Measurements from ENCODE around the gene DIRAS1.
A peak's percentile ranks its signal among the peaks of the same experiment; 100 is the strongest.

Gene DIRAS1

DNA sequence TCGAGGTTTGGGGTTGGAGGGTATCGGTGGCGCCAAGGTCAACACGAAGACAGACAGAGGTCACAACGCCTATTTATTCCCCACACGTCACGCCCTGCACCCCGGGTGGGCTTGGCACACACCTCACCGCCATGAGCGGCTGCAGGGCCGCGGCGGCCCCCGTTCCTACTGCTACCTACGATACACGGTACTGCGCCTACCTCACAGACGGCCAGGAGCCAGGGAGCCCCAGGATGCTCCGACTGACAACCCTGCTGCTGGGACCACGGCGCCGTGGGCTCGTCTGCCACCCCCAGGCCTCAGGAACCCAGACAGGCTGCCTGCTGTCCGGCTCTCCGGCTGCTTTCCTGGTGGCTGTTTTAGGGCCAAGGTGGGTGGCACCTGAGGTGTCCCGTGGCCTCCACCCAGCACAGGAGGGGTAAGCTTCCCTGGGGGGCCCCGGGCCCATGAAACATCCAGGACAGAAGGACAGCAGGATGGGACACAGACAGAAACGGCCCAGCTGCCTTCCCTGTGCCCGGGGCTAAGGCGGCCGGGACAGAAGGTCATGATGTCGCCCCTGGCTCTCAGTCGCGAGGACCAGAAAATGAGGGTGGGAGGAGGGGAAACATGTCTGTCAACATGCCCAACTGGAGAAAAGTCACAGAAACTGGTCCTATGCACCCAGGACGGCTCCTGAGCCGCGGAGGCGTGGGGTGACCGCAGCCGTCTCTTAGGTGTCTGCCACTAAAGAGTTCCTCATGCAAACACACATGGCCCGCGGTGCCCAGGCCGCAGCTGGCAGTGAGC, 33.7 kb upstream of the DIRAS1 start:
- no peak for DNase-seq

DNA sequence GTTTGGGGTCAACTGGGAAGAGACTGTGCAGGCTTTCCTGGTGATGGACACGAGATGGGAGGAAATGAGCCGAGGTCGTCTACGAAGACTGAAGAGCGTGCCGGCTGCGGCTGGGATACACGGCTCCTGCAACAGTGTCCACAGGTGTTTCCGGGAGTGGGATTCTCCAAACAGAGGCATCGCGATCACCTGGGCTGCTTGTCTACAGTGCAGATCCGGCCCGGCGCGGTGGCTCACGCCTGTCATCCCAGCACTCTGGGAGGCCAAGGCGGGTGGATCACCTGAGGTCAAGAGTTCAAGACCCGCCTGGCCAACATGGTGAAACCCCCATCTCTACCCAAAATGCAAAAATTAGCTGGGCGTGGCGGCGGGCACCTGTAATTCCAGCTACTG, 30.3 kb upstream of the DIRAS1 start:
- DNase-seq: no peak

DNA sequence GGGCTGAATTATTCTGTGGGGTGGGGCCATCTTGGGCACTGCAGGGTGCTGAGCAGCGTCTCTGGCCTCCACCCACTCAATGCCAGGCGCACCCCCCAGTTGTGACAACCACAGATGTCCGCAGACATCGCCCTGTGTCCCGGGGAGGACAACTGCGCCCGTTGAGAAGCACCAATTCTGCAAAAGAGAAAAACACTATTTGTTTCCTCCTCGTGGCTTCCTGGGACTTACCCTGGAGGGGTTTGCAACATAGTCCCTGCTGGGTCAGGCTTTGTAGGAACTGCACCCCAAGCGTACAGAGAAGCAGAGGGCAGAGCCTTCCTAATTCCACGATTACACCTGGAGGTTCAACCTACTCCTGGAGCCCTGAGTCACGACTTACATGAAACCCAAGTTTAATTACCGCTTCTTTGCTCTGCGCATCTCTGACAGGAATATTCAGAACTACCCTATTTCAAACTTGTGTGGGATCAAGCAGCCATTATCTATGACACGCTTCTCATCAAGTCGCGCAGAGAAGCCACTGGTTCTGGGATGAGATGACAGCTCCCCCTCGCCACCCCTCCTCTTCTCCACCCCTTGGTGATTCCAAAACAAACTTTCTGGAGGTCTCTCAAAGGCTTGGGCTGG, 29.8 kb upstream of the DIRAS1 start:
- DNase-seq: no peak

DNA sequence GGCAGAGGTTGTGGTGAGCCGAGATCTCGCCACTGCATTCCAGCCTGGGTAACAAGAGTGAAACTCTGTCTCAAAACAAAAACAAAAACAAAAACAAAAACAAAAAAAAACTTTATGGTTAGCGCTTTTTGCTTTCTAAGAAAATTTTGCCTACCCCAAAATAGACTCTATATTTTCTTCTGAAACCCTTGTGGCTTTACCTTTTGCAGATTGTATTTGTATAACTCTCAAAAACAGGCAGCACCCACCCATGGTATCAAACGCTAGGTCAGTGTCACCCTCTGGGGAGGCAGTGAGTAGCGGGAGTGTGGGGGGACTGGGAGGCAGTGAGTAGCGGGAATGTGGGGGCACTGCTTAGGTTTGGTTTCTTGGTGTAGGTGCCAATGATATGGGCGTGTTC, 26.2 kb upstream of the DIRAS1 start:
- DNase-seq: no peak

DNA sequence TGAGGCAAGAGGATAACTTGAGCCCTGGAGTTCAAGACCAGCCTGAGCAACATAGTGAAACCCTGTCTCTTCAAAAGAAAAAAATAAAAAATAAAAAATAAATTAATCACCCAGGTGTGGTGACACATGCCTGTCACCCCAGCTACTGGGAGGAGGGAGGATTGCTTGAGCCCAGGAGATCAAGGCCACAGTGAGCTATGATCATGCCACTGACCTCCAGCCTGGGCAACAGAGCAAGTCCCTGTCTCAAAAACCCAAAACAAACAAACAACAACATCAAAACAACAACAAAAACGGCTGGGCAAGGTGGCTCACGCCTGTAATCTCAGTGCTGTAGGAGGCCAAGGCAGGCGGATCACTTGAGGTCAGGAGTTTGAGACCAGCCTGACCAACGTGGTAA, 22.9 kb upstream of the DIRAS1 start:
- no peak for DNase-seq

DNA sequence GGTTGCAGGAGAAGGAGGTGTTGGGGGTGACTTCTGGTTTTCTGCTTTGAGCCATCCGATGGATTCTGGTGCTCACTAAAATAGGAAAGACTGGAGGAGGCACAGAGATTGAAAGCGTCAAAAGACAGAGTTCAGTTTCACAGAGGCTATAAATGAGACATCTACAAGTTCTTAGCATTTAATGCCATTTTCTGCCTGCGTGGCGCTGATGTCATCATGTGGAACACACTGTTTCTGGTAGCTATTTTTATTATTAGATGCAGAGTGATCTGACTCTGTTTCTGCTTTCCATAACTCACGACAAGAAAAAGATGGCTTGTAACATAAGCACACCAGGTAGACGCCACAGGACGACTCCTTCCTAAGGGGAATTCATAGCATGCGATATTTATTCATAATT, 21.9 kb upstream of the DIRAS1 start:
- DNase-seq: no peak

DNA sequence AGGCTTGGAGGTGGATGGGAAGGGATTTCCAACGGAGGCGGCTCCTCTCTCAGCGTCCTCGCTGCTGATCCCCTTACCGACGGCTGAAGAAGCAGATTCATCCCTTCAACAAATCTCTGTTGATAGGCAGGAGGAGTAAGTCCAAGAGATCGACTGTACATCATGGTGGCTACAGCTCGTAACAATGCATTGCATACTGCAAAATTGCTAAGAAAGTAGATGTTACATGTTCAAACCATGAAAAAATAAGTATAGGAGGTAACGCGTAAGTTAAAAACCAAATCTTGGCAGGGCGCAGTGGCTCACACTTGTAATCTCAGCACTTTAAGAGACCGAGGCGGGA, 19.1 kb upstream of the DIRAS1 start:
- DNase-seq: no peak

DNA sequence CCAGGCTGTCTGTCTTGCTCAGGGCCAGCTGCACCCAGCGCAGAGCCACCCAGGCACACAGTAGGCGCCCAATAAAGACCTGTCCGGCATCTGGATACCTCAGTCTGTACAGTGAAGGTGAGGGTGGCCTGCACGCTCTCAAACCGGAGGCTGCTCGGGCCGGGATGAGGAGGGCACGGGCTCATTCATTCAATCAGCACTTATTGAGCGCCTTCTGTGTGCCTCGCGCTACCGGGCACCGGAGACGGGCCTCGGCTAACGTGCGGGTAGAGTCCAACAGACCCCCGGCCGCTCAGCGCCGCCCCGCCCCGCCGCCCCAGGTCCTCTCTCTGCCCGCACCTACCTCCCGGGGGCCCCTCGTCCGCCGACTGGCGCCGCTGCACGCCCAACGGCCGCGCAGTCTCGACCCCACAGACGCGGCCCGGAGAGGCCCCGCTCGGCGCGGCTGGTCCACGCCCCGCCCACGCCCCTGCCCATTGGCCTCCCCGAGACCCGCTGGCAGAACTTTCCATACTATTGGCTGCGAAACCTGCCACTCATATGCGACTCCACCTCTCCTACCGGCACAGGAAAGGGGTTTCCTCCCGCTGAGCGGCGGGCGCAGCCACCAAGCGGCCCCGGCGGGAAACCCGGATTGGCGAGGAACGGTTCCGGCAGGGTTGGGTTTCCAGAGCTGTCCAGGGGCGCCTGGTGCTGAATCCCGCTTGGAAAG, 18.6 kb upstream of the DIRAS1 start, which contains the start of gene SLC39A3:
Gene SLC39A3, minus strand, starts transcription at position 416 of the 712 bp plus-strand sequence. CDS start 2,760 bp downstream, outside the sequence.
- DNase-seq: peak; percentile 98 to 100

DNA sequence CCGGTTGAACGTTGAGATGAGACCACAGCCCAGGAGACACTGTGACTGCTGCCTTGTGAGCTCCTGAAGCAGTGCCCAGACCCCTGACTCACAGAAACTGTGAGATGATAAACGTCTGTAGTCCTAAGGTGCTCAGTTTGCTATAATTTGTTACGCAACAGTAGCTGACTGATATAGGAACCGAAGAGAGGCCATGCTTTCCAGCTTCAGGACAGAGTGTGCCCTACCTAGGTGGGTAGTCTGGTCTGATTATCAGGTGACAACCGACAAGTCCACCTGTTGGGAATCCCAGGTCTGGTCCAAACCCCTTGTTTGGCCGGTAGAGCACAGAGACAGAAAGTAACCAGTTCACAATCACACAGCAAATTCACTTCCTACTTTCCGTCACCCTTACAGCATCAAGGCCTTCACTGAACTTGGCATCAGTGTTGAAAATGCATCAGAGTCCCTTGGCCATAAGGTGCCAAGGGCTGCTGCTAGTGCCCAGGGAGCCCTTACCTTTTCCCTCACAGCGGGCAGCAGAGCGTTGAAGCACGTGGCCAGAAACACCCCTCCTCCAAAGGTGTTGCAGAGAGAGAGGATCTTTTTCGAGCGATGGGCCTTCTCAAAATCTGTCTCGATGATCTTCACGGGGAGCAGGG, 15.5 kb upstream of the DIRAS1 start:
- no peak for DNase-seq

DNA sequence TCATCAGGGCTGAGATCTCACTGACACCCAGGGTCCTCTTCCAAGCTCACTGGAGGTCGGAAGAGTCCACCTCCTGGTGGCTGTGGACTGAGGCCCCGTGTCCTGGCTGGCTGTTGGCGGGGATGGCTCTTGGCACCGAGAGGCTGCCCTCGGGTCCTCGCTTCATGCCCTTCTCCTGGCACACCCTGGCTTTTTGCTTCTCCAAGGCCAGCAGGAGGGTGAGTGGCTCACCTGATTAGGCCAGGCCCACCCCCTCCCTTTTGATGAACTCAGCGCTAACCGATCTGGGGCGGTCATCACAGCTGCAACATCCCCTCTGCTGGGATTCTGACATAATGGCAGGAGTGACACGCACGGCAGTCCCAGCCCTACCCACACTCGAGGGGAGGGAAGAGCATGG, 14.2 kb upstream of the DIRAS1 start:
- no peak for DNase-seq

DNA sequence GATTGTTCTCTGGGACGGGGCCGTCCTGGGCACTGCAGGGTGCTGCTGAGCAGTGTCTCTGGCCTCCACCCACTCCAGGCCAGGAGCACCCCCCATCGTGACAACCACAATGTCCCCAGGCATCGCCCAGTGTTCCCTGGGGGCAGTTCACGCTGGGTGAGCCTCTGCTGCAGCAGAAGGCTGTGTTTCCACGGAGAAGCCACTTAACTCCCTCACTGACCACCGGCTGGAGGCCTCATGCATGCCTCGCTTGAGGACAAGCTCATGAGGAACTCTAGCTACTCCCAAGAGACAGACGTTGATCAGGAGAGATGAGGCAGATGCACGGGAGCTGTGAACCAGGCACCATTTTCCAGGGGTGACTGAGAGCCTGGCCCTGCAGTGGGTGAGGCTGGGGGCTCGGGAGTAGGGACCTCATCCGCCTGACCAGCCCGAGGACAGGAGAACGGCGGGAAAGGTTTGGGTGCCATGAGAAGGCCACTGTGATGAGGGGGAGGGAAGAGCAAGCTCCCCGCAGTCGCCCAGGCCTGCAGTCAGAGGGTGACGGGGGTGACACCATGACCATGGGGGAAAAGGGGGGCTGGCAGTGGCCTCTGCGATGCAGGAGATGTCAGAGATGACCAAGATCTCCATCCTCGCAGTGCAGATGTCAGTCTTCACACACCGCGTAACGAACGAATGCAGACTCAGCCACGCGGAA, 13.6 kb upstream of the DIRAS1 start:
- DNase-seq: no peak

DNA sequence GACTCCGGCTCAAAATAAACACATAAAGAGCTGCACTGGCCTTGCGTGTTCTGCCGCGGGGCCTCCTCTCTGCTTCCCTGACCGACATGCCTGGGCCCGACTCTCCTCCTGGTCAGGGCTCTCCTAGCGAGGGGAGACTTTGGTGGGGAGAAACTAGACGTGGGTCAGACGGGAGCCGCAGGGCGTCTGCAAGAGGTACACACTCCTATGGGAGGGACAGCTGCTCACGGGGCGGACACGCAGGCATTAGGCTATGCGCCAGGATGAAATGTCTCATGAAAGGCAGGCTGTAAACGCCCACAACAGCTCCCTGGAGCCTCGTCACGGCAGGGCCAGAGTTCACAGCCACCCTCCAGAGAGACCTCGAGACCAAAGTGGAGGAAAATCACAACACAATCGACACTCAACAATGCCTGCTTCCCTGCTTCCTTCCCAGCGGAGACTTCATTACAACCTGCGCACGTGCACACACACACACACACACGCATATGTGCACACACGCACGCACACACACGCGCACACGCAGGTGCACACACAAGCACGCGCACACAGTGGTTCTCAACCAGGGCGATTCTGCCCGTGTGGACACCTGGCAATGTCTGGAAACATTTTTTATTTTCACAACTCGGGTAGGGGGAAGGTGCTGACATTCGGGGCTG, 12.9 kb upstream of the DIRAS1 start:
- DNase-seq: no peak

DNA sequence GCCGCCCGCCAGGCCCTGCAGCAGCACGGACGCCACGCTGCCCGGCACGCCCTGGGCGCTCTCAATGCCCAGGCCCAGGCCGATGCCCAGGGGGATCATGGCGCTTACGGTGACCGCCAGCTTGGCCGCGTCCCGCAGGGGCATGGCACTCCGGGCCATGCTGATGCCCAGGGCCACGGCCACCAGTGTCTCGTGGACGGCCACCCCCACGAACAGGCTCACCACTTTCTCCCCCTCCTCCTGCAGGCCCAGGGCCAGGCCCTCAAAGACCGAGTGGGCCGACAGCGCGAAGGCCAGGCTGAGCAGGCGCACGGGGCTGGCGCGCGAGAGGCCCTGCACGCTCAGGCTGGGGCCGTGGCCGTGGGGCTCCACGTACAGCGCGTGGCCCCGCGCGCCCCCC, 11.7 kb upstream of the DIRAS1 start:
- DNase-seq: no peak

DNA sequence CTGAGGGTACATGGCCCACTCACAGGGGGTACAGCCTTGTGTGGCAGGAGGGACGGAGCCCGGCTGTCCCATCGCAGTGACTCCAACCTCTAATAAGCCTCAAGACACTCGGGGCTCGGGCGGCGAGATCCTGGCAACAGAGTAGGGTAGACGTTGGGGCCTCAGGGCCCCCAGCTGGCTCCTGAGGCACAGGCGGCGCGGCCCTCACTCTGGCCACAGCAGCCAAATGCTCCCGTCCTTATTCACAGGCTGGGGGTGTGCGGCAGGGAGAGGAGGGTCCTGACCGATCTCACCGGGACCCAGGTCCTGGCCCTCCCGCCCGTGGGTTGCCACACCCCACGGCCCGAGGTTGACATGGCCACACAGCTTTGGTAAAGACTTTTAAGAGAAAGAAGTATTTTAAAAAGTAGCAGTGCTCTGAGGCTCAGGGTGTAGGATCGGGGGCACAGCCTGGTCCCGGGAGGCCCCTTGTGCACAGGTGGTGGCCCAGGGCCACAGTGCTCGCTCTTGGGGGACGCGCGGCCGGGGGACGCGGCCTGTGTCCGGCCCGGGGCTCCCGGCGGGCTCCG, 11.1 kb upstream of the DIRAS1 start:
- no peak for DNase-seq

DNA sequence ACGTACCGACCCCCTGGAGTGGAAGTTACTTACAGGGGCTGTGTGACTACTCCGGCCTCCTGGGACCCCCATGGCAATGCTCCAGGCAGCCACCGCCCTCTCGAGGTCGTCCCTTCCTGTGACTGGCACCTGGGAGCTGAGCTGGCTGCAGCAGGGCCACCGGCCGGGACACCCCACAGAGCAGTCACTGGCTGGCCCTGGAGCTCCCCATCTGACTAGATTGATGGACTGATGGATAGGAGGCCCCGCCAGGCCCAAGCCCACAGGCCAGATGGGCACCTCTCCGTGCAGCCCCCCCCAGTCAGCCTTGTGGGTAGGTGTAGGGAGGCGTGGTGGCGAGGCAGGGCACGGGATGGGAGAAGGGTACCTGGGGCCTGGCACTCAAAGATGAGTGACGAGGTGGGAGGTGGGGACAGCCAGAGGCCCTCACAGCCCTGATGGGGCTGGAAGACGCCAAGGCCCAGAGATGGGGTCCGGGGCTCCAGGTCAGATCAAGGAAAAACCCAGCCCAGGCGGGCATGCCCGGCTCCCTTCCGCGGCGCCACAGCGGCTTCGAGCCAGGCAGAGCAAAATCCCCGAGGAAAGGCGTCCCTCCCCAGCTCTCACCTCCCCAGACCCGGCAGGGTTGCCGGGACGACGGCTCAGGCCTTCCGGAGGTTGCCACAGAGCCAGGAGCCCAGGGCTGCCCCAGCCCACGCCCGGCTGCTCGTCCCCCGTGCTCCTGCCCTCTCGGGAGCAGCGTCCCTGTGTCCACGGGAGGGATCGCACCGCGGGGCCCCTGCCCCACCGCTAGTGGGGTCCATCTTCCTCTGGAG, 10.2 kb upstream of the DIRAS1 start:
- no peak for DNase-seq

DNA sequence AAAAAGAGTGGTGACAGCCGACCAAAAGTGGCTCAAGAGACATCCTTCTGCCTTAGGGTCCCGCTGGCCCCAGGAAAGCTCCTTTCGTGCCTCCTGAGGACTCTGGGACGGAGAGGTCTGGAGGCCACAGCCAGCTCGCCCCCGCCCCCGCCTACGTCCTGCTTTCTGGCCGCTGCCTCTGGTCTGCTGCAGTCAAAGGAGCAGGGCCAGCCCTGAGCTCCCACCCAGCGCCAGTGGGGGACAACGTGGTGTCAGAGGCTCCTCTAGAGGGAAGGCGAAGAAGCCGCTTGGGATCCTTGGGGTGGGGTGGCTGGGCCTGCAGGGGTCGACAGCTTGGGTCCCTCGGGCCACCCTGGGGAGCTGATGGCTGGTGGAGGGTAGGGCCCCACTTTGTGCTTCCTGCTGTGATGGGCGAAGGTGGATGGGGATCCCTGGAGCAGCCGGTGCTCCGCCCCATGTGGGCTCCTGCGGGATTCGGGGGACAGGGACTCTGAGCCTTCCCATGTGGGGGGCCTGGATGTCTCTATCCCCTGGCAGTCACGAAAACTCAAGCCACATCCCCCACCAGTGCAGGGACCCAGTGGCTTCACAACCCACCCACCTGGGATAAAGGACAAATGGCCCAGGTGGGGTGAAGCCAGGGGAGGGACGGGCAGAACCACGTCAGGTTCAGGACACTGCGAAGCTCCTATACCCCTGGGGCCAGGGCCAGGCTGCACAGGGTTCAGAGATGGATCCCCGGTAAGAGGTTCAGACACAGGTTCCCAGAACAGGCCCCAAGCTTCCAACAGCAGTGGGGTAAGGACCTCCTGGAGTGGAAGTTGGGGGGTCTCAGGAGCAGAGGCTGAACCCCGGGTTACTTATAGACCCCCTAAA, 9.0 kb upstream of the DIRAS1 start:
- no peak for DNase-seq

DNA sequence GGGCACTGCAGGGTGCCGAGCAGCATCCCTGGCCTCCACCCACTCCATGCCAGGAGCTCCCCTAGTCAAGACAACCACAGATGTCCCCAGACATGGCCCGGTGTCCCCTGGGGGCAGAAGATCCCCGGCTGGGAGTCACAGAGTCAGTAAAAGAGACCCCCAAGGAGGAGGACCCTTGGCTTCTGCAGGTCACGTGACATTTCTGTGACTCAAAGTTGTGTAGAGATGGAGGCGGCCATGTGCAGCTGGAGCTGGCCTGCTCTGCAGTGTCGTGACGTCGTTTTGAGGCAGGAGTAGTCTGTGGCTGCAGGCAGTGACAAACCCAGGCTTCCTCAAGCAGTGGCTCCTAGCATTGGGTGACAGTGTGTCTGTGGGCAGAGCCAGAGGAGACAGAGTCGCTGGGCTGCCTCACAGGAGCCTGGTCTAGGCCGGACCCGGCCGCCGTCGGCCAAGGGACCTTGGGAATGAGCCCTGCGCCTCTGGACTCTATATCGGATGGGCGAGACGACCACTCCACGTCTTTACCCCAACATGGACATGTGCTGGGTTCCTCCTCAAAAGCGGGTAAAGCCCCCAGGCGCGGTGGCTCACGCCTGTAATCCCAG, 7.7 kb upstream of the DIRAS1 start:
- DNase-seq: no peak

DNA sequence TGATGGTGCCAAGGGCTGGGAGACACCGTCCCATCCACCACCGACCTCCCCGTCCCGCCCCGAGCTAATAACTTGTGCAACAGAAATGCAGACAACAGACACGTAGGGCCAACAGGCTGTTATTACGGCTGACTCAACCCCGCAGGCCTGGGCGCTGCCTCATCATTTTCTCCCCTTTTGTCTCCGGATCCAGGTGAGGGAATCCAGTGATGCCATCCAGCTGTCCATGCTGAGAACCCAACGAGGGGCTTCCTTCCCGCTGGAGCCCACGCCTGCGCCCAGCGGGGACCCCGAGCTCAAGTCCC, 6.4 kb upstream of the DIRAS1 start:
- DNase-seq: no peak

DNA sequence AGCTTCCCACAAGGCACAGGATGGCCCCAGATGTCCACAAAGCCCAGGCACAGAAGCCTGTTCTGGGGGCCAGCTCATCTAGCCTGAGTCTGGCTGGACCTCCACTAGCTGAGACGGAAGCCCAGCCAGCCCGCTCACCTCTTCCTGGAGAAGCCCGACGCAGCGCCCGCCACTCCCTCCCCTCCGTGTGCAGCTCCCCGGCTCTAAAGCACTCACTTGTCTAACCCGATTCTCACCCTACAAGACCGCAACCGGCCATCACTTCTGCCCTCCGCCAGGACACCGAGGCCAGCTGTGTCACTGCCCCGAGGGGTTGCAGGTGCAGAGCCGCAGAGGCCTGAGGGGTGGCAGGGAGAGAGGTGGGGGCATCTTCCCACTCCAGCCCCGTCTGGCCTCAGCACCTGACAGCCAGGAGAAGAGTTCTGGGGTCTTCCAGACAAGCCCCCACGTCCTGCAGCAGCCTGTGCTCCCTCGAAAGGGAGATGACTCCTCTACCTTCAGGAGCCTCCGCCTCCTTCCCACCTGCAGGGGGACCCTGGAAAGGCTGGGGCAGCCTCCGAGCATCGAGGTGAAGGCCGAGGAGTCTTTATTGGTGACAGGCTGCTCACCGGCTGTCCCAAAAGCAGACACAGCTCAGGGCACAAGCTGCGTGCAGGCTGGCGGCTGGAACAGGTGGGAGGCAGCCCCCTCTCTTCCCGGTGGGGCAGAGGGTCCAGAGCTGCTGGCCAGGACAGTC, 5.9 kb upstream of the DIRAS1 start:
- DNase-seq: no peak

All from CD4-positive, alpha-beta T cell treated with Interferon alpha-2 for 1 hour (primary cell).